PC-9 (cell line): ENCODE results near the gene OR2B2. TPM values are rescaled to one million over a fixed set of nuclear protein-coding genes. Genes with fewer than 3 reads are reported as not detected.

Experiments
- BruUV-seq: library from RNA; stranded (reverse); fragments of 400-500 nt; replicated peaks from 2 replicates; lab custom pipeline; 2021; lab: Mats Ljungman, UMichigan
- CTCF ChIA-PET: fragments of 300-600 bp; sonication (Branson Sonifier 250); formaldehyde crosslinking; loops from one replicate; lab custom pipeline; 2022; ENCODE audit warnings: antibody characterized with exemption; lab: Charles Lee
- POLR2A ChIA-PET: fragments of 300-600 bp; sonication (Branson Sonifier 250); formaldehyde crosslinking; loops from one replicate; lab custom pipeline; 2022; ENCODE audit warnings: antibody characterized with exemption; ENCODE audit not compliant: unreplicated experiment; lab: Charles Lee
- DNase-seq, 2 experiments: peaks; one replicate each; pipeline versions ENCODE4 v3.0.0 to v3.0.0-alpha.2; 2015 to 2022; ENCODE audit warnings: mixed read lengths in 1 of 2
- H2AFZ ChIP-seq: fragments of 200-600 bp; sonication (generic); 2 replicates; pipeline ENCODE4 v1.8.1; 2017; ENCODE audit warnings: antibody characterized with exemption
- H3F3A ChIP-seq: fragments of 200-600 bp; sonication (generic); 2 replicates; pipeline ENCODE4 v1.8.1; 2017; ENCODE audit warnings: antibody characterized with exemption, mild to moderate bottlenecking, low read depth; ENCODE audit not compliant: insufficient read depth
- H3K27ac ChIP-seq: fragments of 200-600 bp; sonication (generic); 2 replicates; pipeline ENCODE4 v1.6.1; 2016; ENCODE audit warnings: mixed run types
- H3K27me3 ChIP-seq: fragments of 200-600 bp; sonication (generic); 2 replicates; pipeline ENCODE4 v1.6.1; 2016; ENCODE audit warnings: low read depth, mixed run types; ENCODE audit not compliant: insufficient read depth
- H3K36me3 ChIP-seq: fragments of 200-600 bp; sonication (generic); 2 replicates; pipeline ENCODE4 v1.6.1; 2016; ENCODE audit warnings: low read depth, mixed run types
- H3K4me1 ChIP-seq: fragments of 200-600 bp; sonication (generic); replicated peaks from 2 replicates; pipeline ENCODE4 v1.6.1; 2016; ENCODE audit warnings: mixed run types; ENCODE audit not compliant: insufficient read depth
- H3K4me2 ChIP-seq: fragments of 200-600 bp; sonication (generic); 2 replicates; pipeline ENCODE4 v1.6.1; 2017; ENCODE audit warnings: mixed run types
- H3K4me3 ChIP-seq: fragments of 200-600 bp; sonication (generic); 2 replicates; pipeline ENCODE4 v1.6.1; 2016; ENCODE audit warnings: mixed run types
- H3K79me2 ChIP-seq: fragments of 200-600 bp; sonication (generic); 2 replicates; pipeline ENCODE4 v1.6.1; 2017; ENCODE audit warnings: low read depth, mixed run types
- H3K9me2 ChIP-seq: fragments of 200-600 bp; sonication (generic); 2 replicates; pipeline ENCODE4 v1.8.1; 2017; ENCODE audit warnings: mild to moderate bottlenecking; ENCODE audit not compliant: insufficient read depth
- H3K9me3 ChIP-seq: fragments of 200-600 bp; sonication (generic); 2 replicates; pipeline ENCODE4 v1.8.1; 2016; ENCODE audit warnings: low read depth; ENCODE audit not compliant: insufficient read depth
- H4K20me1 ChIP-seq: fragments of 200-600 bp; sonication (generic); 2 replicates; pipeline ENCODE4 v1.8.1; 2017; ENCODE audit not compliant: insufficient read depth
- CTCF ChIP-seq: fragments of 200-600 bp; sonication (generic); conservative IDR thresholded peaks from 2 replicates; pipeline ENCODE4 v1.6.1; 2017; ENCODE audit warnings: mixed run types, antibody characterized with exemption, mild to moderate bottlenecking, moderate library complexity
- EZH2 ChIP-seq: fragments of 200-600 bp; sonication (generic); IDR thresholded peaks from 2 replicates; pipeline ENCODE4 v1.8.0; 2017; ENCODE audit warnings: antibody characterized with exemption, low read depth
- intact Hi-C: fragments of 100-400 bp; cut with micrococcal nuclease; formaldehyde crosslinking; loops from one replicate; pipeline ENCODE4 v1.10.0; 2022; ENCODE audit not compliant: unreplicated experiment
- total RNA-seq: library from RNA; stranded (reverse); gene quantifications from 2 replicates; pipeline ENCODE4 v1.2.3, GENCODE V29; 2021

Gene OR2B2
- total RNA-seq, 1 experiment from 2014 or later: not detected

- Histone ChIP-seq H3K9me2 (no peaks in the 10 kb centered on the region), H4K20me1 (no peaks in the 10 kb centered on the region), H3K36me3 (no peaks in the 10 kb centered on the region), H2AFZ (no peak overlapping the region), H3K9me3 (no peaks in the 10 kb centered on the region), H3K27ac (no peak overlapping the region), H3K4me2 (0 out of 2 replicates have a peak overlapping the region, but pooled peaks have one; percentile 18), H3K4me1 (peaks cover 18% of the 10 kb centered on the region), H3F3A (peaks cover 28% of the 10 kb centered on the region), H3K27me3 (no peaks in the 10 kb centered on the region), H3K79me2 (no peaks in the 10 kb centered on the region), H3K4me3 (no peak overlapping the region)
- CTCF ChIA-PET: no interaction called here
- no TSS peak for BruUV-seq
- no peak for TF ChIP-seq EZH2
- TF ChIP-seq CTCF: no peak
- POLR2A ChIA-PET: interaction anchor here (0.5 to 0.6 kb wide), 4 partner anchors 501 to 1756 kb away, joined by 5 to 10 read pairs (median 6); no protein-coding TSS in a partner anchor
- DNase-seq: no peak
- intact Hi-C loops: loop anchor here (5.0 to 10.0 kb wide), 4 partner anchors 423 to 1693 kb away; partner anchors contain the start of genes ABT1 and ZNF184
These were observed 14.5 kb downstream of the OR2B2 start for GRCh38 chr6:27897580-27898206.

GRCh38 chr6:27896398-27896796, 15.8 kb downstream of the OR2B2 start:
- Histone ChIP-seq H3K9me3 (no peaks in the 10 kb centered on the region), H3K9me2 (no peaks in the 10 kb centered on the region), H2AFZ (peak overlapping the region; percentile 92; the same call in 1 of the 2 replicates), H3K79me2 (no peaks in the 10 kb centered on the region), H3K4me2 (peak overlapping the region; percentile 78), H3K27ac (no peak overlapping the region), H3K4me1 (peaks cover 18% of the 10 kb centered on the region), H3K27me3 (no peaks in the 10 kb centered on the region), H4K20me1 (no peaks in the 10 kb centered on the region), H3F3A (peaks cover 29% of the 10 kb centered on the region), H3K36me3 (no peaks in the 10 kb centered on the region), H3K4me3 (no peak overlapping the region; the same call in 1 of the 2 replicates)
- ChIA-PET POLR2A (interaction anchor here (0.5 to 1.1 kb wide), 7 partner anchors 29 to 730 kb away, joined by 3 to 12 read pairs (median 5); partner anchors contain the start of gene ZSCAN16), CTCF (interaction anchor here (0.6 to 1.6 kb wide), 10 partner anchors 31 to 1773 kb away, joined by 3 to 7 read pairs (median 4); a partner anchor contains a TSS)
- intact Hi-C loops: loop anchor here (5.0 to 10.0 kb wide), 4 partner anchors 422 to 1692 kb away; partner anchors contain the start of genes ABT1 and ZNF184
- no peak for DNase-seq
- BruUV-seq: no TSS peak
- no peak for TF ChIP-seq EZH2
- TF ChIP-seq CTCF: no peak

GRCh38 chr6:27894839-27895762, 17.1 kb downstream of the OR2B2 start:
- no peaks in the 10 kb centered on the region for H3K27me3 ChIP-seq
- peak overlapping the region; percentile 92 for H2AFZ ChIP-seq
- H4K20me1 ChIP-seq: no peaks in the 10 kb centered on the region
- H3K4me1 ChIP-seq: peaks cover 18% of the 10 kb centered on the region
- H3K9me2 ChIP-seq: no peaks in the 10 kb centered on the region
- H3K36me3 ChIP-seq: no peaks in the 10 kb centered on the region
- DNase-seq: peak; percentile 57 to 64
- H3K79me2 ChIP-seq: no peaks in the 10 kb centered on the region
- peak overlapping the region; percentile 80 for H3K4me3 ChIP-seq
- no peak for TF ChIP-seq EZH2
- peak; percentile 89 for TF ChIP-seq CTCF
- CTCF ChIA-PET: interaction anchor here (0.6 to 2.1 kb wide), 10 partner anchors 72 to 1772 kb away, joined by 3 to 12 read pairs (median 4); a partner anchor contains a TSS
- no peaks in the 10 kb centered on the region for H3K9me3 ChIP-seq
- peak overlapping the region; percentile 78 for H3K4me2 ChIP-seq
- H3K27ac ChIP-seq: peak overlapping the region; percentile 35
- intact Hi-C loops: loop anchor here (1.0 to 10.0 kb wide), 10 partner anchors 207 to 1690 kb away; partner anchors contain the start of genes ABT1 and ZNF184
- BruUV-seq: no TSS peak
- H3F3A ChIP-seq: peaks cover 29% of the 10 kb centered on the region
- POLR2A ChIA-PET: interaction anchor here (0.5 to 2.2 kb wide), 8 partner anchors 23 to 1736 kb away, joined by 3 to 14 read pairs (median 6); a partner anchor contains a TSS
